ENCODE measurements around the gene NT5C.

Gene NT5C

GRCh38 chr17:75091855-75092327 lies 39.7 kb downstream of the NT5C start:
- no peak overlapping the region for H3K27ac ChIP-seq
- no peak for TF ChIP-seq CTCF (conservative IDR thresholded peaks at IDR 0.05)

GRCh38 chr17:75090871-75091854 lies 40.4 kb downstream of the NT5C start:
- 0 out of 2 replicates have a peak overlapping the region, but pooled peaks have one; percentile 9 for H3K27ac ChIP-seq

GRCh38 chr17:75088465-75089417 lies 42.8 kb downstream of the NT5C start:
- no peak for TF ChIP-seq CTCF (conservative IDR thresholded peaks at IDR 0.05)
- no peak overlapping the region for H3K27ac ChIP-seq

More at GRCh38 chr17:75090871-75091854, 40.4 kb downstream of the NT5C start:
- TF ChIP-seq CTCF (conservative IDR thresholded peaks at IDR 0.05): no peak

GRCh38 chr17:75087558-75088453 lies 43.7 kb downstream of the NT5C start, which contains the start of gene SLC16A5:
Gene SLC16A5, plus strand, starts transcription at chr17:75087954. Its CDS starts 5,683 bp downstream, at chr17:75093637.
- H3K27ac ChIP-seq: peak within 1 kb of the TSS; percentile 16; the same call in 1 of the 2 replicates
- no peak for TF ChIP-seq CTCF (conservative IDR thresholded peaks at IDR 0.05)

GRCh38 chr17:75087182-75087557 lies 44.4 kb downstream of the NT5C start:
- TF ChIP-seq CTCF (conservative IDR thresholded peaks at IDR 0.05): no peak
- peak overlapping the region; percentile 16; the same call in 1 of the 2 replicates for H3K27ac ChIP-seq

GRCh38 chr17:75086496-75087181 lies 44.9 kb downstream of the NT5C start:
- no peak for TF ChIP-seq CTCF (conservative IDR thresholded peaks at IDR 0.05)

More at GRCh38 chr17:75086496-75087181, 44.9 kb downstream of the NT5C start:
- no peak overlapping the region for H3K27ac ChIP-seq
